Smooth muscle cell of bladder (primary cell): ENCODE data around the gene CAMSAP1. TPM values are rescaled to one million over a fixed set of nuclear protein-coding genes. Genes with fewer than 3 reads are reported as not detected.

Source experiments
- total RNA-seq: library from RNA; depleted of rRNA; stranded (reverse); fragments of >200 nt; gene quantifications from 2 replicates; pipeline ENCODE4 v1.2.3, GENCODE V29; 2014

CAMSAP1 gene, protein sequence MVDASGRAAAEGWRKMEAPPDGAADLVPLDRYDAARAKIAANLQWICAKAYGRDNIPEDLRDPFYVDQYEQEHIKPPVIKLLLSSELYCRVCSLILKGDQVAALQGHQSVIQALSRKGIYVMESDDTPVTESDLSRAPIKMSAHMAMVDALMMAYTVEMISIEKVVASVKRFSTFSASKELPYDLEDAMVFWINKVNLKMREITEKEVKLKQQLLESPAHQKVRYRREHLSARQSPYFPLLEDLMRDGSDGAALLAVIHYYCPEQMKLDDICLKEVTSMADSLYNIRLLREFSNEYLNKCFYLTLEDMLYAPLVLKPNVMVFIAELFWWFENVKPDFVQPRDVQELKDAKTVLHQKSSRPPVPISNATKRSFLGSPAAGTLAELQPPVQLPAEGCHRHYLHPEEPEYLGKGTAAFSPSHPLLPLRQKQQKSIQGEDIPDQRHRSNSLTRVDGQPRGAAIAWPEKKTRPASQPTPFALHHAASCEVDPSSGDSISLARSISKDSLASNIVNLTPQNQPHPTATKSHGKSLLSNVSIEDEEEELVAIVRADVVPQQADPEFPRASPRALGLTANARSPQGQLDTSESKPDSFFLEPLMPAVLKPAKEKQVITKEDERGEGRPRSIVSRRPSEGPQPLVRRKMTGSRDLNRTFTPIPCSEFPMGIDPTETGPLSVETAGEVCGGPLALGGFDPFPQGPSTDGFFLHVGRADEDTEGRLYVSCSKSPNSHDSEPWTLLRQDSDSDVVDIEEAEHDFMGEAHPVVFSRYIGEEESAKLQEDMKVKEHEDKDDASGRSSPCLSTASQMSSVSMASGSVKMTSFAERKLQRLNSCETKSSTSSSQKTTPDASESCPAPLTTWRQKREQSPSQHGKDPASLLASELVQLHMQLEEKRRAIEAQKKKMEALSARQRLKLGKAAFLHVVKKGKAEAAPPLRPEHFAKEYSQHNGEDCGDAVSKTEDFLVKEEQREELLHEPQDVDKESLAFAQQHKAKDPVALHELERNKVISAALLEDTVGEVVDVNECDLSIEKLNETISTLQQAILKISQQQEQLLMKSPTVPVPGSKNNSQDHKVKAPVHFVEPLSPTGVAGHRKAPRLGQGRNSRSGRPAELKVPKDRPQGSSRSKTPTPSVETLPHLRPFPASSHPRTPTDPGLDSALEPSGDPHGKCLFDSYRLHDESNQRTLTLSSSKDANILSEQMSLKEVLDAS (N-terminal part only)
- total RNA-seq: 12.9 and 14.4 TPM in 2 replicates

DNA sequence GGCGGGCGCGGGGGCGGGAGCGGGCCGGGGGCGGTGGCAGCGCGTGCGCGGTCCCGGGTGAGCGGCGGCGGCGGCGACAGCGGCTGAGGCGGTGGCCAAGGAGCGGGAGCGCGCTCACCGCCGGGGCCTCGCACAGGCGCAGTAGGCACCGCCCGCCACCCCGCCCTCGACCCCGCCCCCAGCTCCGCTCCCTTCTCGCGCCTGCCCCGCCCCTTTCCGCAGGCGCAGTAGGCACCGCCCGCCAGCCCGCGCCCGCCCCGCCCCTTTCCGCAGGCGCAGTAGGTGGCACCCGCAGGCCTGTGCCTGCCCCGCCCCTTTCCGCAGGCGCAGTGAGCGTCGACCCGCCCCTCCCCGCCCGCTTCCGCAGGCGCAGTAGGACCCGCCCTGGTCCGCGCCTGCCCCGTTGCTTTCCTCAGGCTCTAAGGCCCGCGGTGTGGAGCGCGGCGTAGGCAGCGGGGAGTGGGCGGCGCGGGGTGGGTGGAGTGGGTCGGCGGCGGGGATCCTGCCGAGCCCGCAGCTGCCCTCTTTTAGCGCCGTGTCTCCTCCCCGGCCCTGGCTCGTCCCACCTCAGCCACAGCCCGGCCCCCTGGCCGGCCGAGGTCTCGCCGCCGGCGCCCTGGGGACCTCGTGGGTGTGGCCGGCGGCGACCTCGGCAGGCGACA, at the start of gene CAMSAP1:
Gene CAMSAP1 (minus strand): TSS at position 116 of the 662 bp plus-strand sequence. CDS start 387 bp downstream, outside the sequence.

Other genes with a start within 250 kb of the CAMSAP1 start
- gene LCN9, start 244.2 kb downstream of the CAMSAP1 start, total RNA-seq: not detected in 2 replicates
- not detected in 2 replicates for gene SOHLH1, start 208.1 kb downstream of the CAMSAP1 start, total RNA-seq
- gene KCNT1, start 205.4 kb downstream of the CAMSAP1 start, total RNA-seq: not detected in 2 replicates
- 26.2 and 29.6 TPM in 2 replicates for gene UBAC1, start 53.8 kb upstream of the CAMSAP1 start, total RNA-seq
- 15.1 and 24.2 TPM in 2 replicates for gene NACC2, start 187.7 kb upstream of the CAMSAP1 start, total RNA-seq
- gene TMEM250, start 211.3 kb upstream of the CAMSAP1 start, total RNA-seq: 24.7 and 48.6 TPM in 2 replicates